A549 (cell line): ENCODE results near the gene LMOD1. TPM values are rescaled to one million over a fixed set of nuclear protein-coding genes. Genes with fewer than 3 reads are reported as not detected.

Source experiments
- ATAC-seq, 2 experiments: fragments of 200-7000 bp in 1 of 2; fragments of >200 bp in 1 of 2; cut with Nextera tagmentation in 1 of 2; cut with Tn5 transposase in 1 of 2; 3 replicates each; pipeline versions ENCODE4 v1.8.0 to v1.9.1; 2018 to 2020; ENCODE audit warnings: mild to moderate bottlenecking in 1 of 2, moderate library complexity in 1 of 2
- CTCF ChIA-PET: fragments of 300-600 bp; sonication (Branson Sonifier 250); formaldehyde crosslinking; extraction: SDS; loops from one replicate; lab custom pipeline; 2021; ENCODE audit warnings: antibody characterized with exemption, inconsistent platforms; lab: Yijun Ruan, JAX
- POLR2A ChIA-PET: fragments of 350-600 bp; formaldehyde crosslinking; extraction: SDS; loops from one replicate; lab custom pipeline; 2021; ENCODE audit warnings: antibody characterized with exemption, inconsistent platforms; lab: Yijun Ruan, JAX
- DNase-seq, 2 experiments: peaks; one replicate each; pipeline versions ENCODE4 v3.0.0 to v3.0.0-alpha.2; 2011 to 2016; ENCODE audit warnings: low read depth in 1 of 2, low spot score in 1 of 2
- FAIRE-seq: peaks from 2 replicates; lab custom pipeline; 2011; peaks lifted over from hg19 to GRCh38; lab: Jason Lieb, UNC
- H3K27ac ChIP-seq, 2 experiments: fragments of >200 bp; sonication (Bioruptor Twin); formaldehyde crosslinking; 3 replicates each; pipeline ENCODE4 v1.5.1; 2016 to 2017
- H3K4me1 ChIP-seq: fragments of >200 bp; sonication (Bioruptor Twin); formaldehyde crosslinking; 3 replicates; pipeline ENCODE4 v1.6.1; 2016
- H3K4me2 ChIP-seq: fragments of >200 bp; sonication (Bioruptor Twin); formaldehyde crosslinking; 3 replicates; pipeline ENCODE4 v1.6.1; 2016
- H3K4me3 ChIP-seq: fragments of >200 bp; sonication (Bioruptor Twin); formaldehyde crosslinking; 3 replicates; pipeline ENCODE4 v1.5.1; 2016
- H3K9me3 ChIP-seq: fragments of >200 bp; sonication (Bioruptor Twin); formaldehyde crosslinking; 3 replicates; pipeline ENCODE4 v1.6.1; 2016
- ATOH8 ChIP-seq: fragments of 250-450 bp; sonication (Bioruptor Pico); IDR thresholded peaks from 2 replicates; pipeline ENCODE4 v1.5.0; 2020; ENCODE audit warnings: low read depth, mild to moderate bottlenecking, moderate library complexity
- CBX8 ChIP-seq: fragments of 200-600 bp; sonication (generic); IDR thresholded peaks from 2 replicates; pipeline ENCODE4 v1.6.1; 2016
- CTCF ChIP-seq: fragments of >200 bp; sonication (Bioruptor Twin); formaldehyde crosslinking; IDR thresholded peaks from 3 replicates; pipeline ENCODE4 v1.5.1; 2016
- E2F6 ChIP-seq: IDR thresholded peaks from 2 replicates; pipeline ENCODE4 v1.6.1; 2012; ENCODE audit warnings: low read depth, borderline replicate concordance
- ELK1 ChIP-seq: fragments of 150-350 bp; IDR thresholded peaks from 2 replicates; pipeline ENCODE4 v1.6.1; 2014; ENCODE audit warnings: low read depth, mild to moderate bottlenecking, low read length
- EP300 ChIP-seq, 2 experiments: fragments of >200 bp; sonication (Bioruptor Twin); formaldehyde crosslinking; IDR thresholded peaks; 2 replicates in 1 of 2; 3 replicates in 1 of 2; pipeline ENCODE4 v1.6.1; 2016 to 2017
- HEYL ChIP-seq: fragments of 250-450 bp; sonication (Bioruptor Pico); IDR thresholded peaks from 2 replicates; pipeline ENCODE4 v1.8.0; 2021; ENCODE audit warnings: mild to moderate bottlenecking, moderate library complexity
- HMGXB4 ChIP-seq: fragments of 250-450 bp; sonication (Bioruptor Pico); IDR thresholded peaks from 2 replicates; pipeline ENCODE4 v1.5.0; 2021; ENCODE audit warnings: mild to moderate bottlenecking, moderate library complexity, borderline replicate concordance
- HOXB5 ChIP-seq: fragments of 250-450 bp; sonication (Bioruptor Pico); IDR thresholded peaks from 2 replicates; pipeline ENCODE4 v1.5.0; 2020; ENCODE audit warnings: mild to moderate bottlenecking, moderate library complexity
- KDM5A ChIP-seq: fragments of 200-600 bp; sonication (generic); IDR thresholded peaks from 2 replicates; pipeline ENCODE4 v1.6.1; 2016; ENCODE audit warnings: antibody characterized with exemption, mild to moderate bottlenecking
- MAZ ChIP-seq: fragments of 150-350 bp; IDR thresholded peaks from 2 replicates; pipeline ENCODE4 v1.6.1; 2014; ENCODE audit warnings: antibody characterized with exemption, low read depth, low read length, borderline replicate concordance
- PBX3 ChIP-seq: IDR thresholded peaks from 2 replicates; pipeline ENCODE4 v1.6.1; 2012
- POLR2A ChIP-seq: IDR thresholded peaks from 2 replicates; pipeline ENCODE4 v1.6.1; 2012; ENCODE audit warnings: mild to moderate bottlenecking, low read length
- REST ChIP-seq: fragments of 200-600 bp; sonication (generic); IDR thresholded peaks from 2 replicates; pipeline ENCODE4 v1.6.1; 2016; ENCODE audit warnings: antibody characterized with exemption, mild to moderate bottlenecking, moderate library complexity
- USF2 ChIP-seq: fragments of 450-650 bp; IDR thresholded peaks from 2 replicates; pipeline ENCODE4 v1.6.1; 2014; ENCODE audit warnings: antibody characterized with exemption
- ZC3H11A ChIP-seq: fragments of 450-650 bp; IDR thresholded peaks from 2 replicates; pipeline ENCODE4 v1.6.1; 2014; ENCODE audit warnings: antibody characterized with exemption, mild to moderate bottlenecking
- ZSCAN20 ChIP-seq: fragments of 250-450 bp; sonication (Bioruptor Pico); IDR thresholded peaks from 2 replicates; pipeline ENCODE4 v1.8.0; 2022; ENCODE audit warnings: mild to moderate bottlenecking, moderate library complexity
- WGBS: methylation state at CpG from one replicate; pipeline ENCODE4 v1.1.6; 2017; ENCODE audit errors: missing lambda C conversion rate; 5-methylcytosine and 5-hydroxymethylcytosine counted together
- polyA plus RNA-seq, 4 experiments: library from polyadenylated mRNA; depleted of rRNA in 3 of 4; stranded (reverse); fragments of >200 nt; fragmentation: RNase III in 1 of 4; extraction: RNeasy Plus Mini Kit Qiagen cat#74134 plus additional on column Dnase treatment in 1 of 4; gene quantifications; 2 replicates in 3 of 4; 3 replicates in 1 of 4; pipeline ENCODE4 v1.2.3, GENCODE V29; 2011 to 2017

Gene LMOD1
- polyA plus RNA-seq, 2 of the 4 experiments (the other 2 are of a cell fraction): not detected

GRCh38 chr1:201945157-201945556 is 1.2 kb downstream of the LMOD1 start (continued):
- TF ChIP-seq REST: no peak
- no peak for TF ChIP-seq EP300 (IDR thresholded peaks at IDR 0.05)
- TF ChIP-seq PBX3: no peak

GRCh38 chr1:201944639-201945038 is 1.7 kb downstream of the LMOD1 start:
- no peak overlapping the region for H3K4me2 ChIP-seq
- POLR2A ChIA-PET: no interaction called here
- 27% methylated on average over 2 of the region's 3 CpGs for WGBS
- H3K4me3 ChIP-seq: no peak overlapping the region
- no peaks in the 10 kb centered on the region for H3K9me3 ChIP-seq
- FAIRE-seq: no peak
- DNase-seq: no peak
- no peak for TF ChIP-seq CBX8
- TF ChIP-seq CTCF: no peak
- TF ChIP-seq, all 56 proteins: peak for 0
- no peak overlapping the region for H3K27ac ChIP-seq
- ATAC-seq: no peak
- H3K4me1 ChIP-seq: no peaks in the 10 kb centered on the region
- CTCF ChIA-PET: interaction anchor here (0.7 to 4.6 kb wide), 8 partner anchors 10 to 68 kb away, joined by 4 to 37 read pairs (median 4); partner anchors contain the start of gene TIMM17A

GRCh38 chr1:201944002-201944401 is 2.3 kb downstream of the LMOD1 start:
- POLR2A ChIA-PET: no interaction called here
- CTCF ChIA-PET: interaction anchor here (0.7 to 4.6 kb wide), 5 partner anchors 10 to 67 kb away, joined by 4 to 37 read pairs (median 5); partner anchors contain the start of gene TIMM17A
- no peak overlapping the region for H3K4me3 ChIP-seq
- FAIRE-seq (no peak), DNase-seq (no peak), ATAC-seq (no peak)
- WGBS: 75% methylated on average over 6 of the region's 6 CpGs
- no peaks in the 10 kb centered on the region for H3K4me1 ChIP-seq
- no peaks in the 10 kb centered on the region for H3K9me3 ChIP-seq
- no peak overlapping the region for H3K4me2 ChIP-seq
- H3K27ac ChIP-seq: no peak overlapping the region
- TF ChIP-seq ZC3H11A (no peak), E2F6 (no peak), HOXB5 (CRISPR knock-in tag) (no peak), ELK1 (no peak), USF2 (no peak), MAZ (no peak), HEYL (CRISPR knock-in tag) (no peak), POLR2A (no peak), KDM5A (no peak), ZSCAN20 (no peak), HMGXB4 (no peak), ATOH8 (CRISPR knock-in tag) (no peak)
